ENCODE results near the gene TAS2R30. TPM values are rescaled to one million over a fixed set of nuclear protein-coding genes. Genes with fewer than 3 reads are reported as not detected.

TAS2R30 gene
- polyA plus RNA-seq (2013, experiment 1 of 2): 0.03 TPM
- 0.07 TPM for polyA plus RNA-seq (2013, experiment 2 of 2)

GRCh38 chr12:11134305-11134704 is at the start of gene TAS2R30:
TSS of gene TAS2R30 (minus strand) at chr12:11134644. CDS start at chr12:11134244, 400 bp downstream.
- Histone ChIP-seq H3K9me3 (replicated peaks in 1 of 2; ENCODE audit: control insufficient read depth in 2 of 2, insufficient read depth in 1 of 2, low read depth in 1 of 2, low read length in 2 of 2) (peaks cover 0 to 6% of the 10 kb centered on the region in 2 donors), H3K9ac (ENCODE audit: low read depth, low read length, poor library complexity) (no peak within 1 kb of the TSS), H2BK5ac (ENCODE audit: low read length) (no peak within 1 kb of the TSS), H4K8ac (ENCODE audit: low read depth, low read length) (no peak within 1 kb of the TSS), H4K91ac (ENCODE audit: low read depth, low read length, poor library complexity) (no peak within 1 kb of the TSS), H3K36me3 (replicated peaks in 1 of 2; ENCODE audit: control insufficient read depth in 2 of 2, insufficient read depth in 2 of 2, low read length in 2 of 2) (peaks cover 0 to 17% of the 10 kb centered on the region in 2 donors), H3K14ac (ENCODE audit: low read length) (no peak within 1 kb of the TSS), H3K4me1 (ENCODE audit: control insufficient read depth in 2 of 2, insufficient read depth in 1 of 2, low read depth in 1 of 2, low read length in 2 of 2) (no peaks in the 10 kb centered on the region), H2BK15ac (ENCODE audit: low read length) (no peak within 1 kb of the TSS), H2BK120ac (ENCODE audit: low read depth, low read length) (no peak within 1 kb of the TSS), H3K23ac (ENCODE audit: low read depth, low read length, poor library complexity) (no peak within 1 kb of the TSS), H3K4me2 (ENCODE audit: insufficient read depth, low read length, poor library complexity, severe bottlenecking) (no peak within 1 kb of the TSS), H3K27me3 (ENCODE audit: control insufficient read depth in 3 of 3, insufficient read depth in 3 of 3, low read depth in 1 of 3, low read length in 3 of 3) (no peaks in the 10 kb centered on the region), H3K4me3 (ENCODE audit: low read length in 2 of 2) (no peak within 1 kb of the TSS), H3K27ac (replicated peaks; ENCODE audit: low read length) (no peak within 1 kb of the TSS), H2BK12ac (ENCODE audit: low read length) (no peak within 1 kb of the TSS), H3K4ac (ENCODE audit: low read length) (no peak within 1 kb of the TSS), H2AK5ac (ENCODE audit: low read depth, low read length) (no peak within 1 kb of the TSS), H2AFZ (ENCODE audit: low read length) (no peak within 1 kb of the TSS), H3K18ac (ENCODE audit: low read length) (no peak within 1 kb of the TSS), H3K79me1 (ENCODE audit: low read depth, low read length) (peaks cover 9% of the 10 kb centered on the region)
- WGBS, 2 donors (ENCODE audit: extremely low coverage in 2 of 2, insufficient read length in 2 of 2, insufficient replicate concordance in 1 of 2): no CpG with 5 or more reads among the region's 3 CpGs
- no peak for DNase-seq (ENCODE audit: low spot score)

- no peak overlapping the region for H3K14ac ChIP-seq (ENCODE audit: low read length)
- H3K4me1 ChIP-seq (ENCODE audit: control insufficient read depth in 2 of 2, insufficient read depth in 1 of 2, low read depth in 1 of 2, low read length in 2 of 2): no peaks in the 10 kb centered on the region
- no peak overlapping the region for H2BK15ac ChIP-seq (ENCODE audit: low read length)
- H3K9ac ChIP-seq (ENCODE audit: low read depth, low read length, poor library complexity): no peak overlapping the region
- no peak overlapping the region for H3K18ac ChIP-seq (ENCODE audit: low read length)
- no peak overlapping the region for H2AFZ ChIP-seq (ENCODE audit: low read length)
- H2BK12ac ChIP-seq (ENCODE audit: low read length): no peak overlapping the region
- no peak overlapping the region for H2AK5ac ChIP-seq (ENCODE audit: low read depth, low read length)
- no peak overlapping the region for H2BK120ac ChIP-seq (ENCODE audit: low read depth, low read length)
- no peak overlapping the region for H4K91ac ChIP-seq (ENCODE audit: low read depth, low read length, poor library complexity)
- H3K23ac ChIP-seq (ENCODE audit: low read depth, low read length, poor library complexity): no peak overlapping the region
- no peaks in the 10 kb centered on the region for H3K36me3 ChIP-seq (replicated peaks in 1 of 2; ENCODE audit: control insufficient read depth in 2 of 2, insufficient read depth in 2 of 2, low read length in 2 of 2)
- no peak overlapping the region for H3K27ac ChIP-seq (replicated peaks; ENCODE audit: low read length)
- no peak overlapping the region for H3K4me3 ChIP-seq (ENCODE audit: low read length in 2 of 2)
- no peaks in the 10 kb centered on the region for H3K9me3 ChIP-seq (replicated peaks in 1 of 2; ENCODE audit: control insufficient read depth in 2 of 2, insufficient read depth in 1 of 2, low read depth in 1 of 2, low read length in 2 of 2)
- H3K4ac ChIP-seq (ENCODE audit: low read length): no peak overlapping the region
- no peak overlapping the region for H2BK5ac ChIP-seq (ENCODE audit: low read length)
- no peaks in the 10 kb centered on the region for H3K27me3 ChIP-seq (ENCODE audit: control insufficient read depth in 3 of 3, insufficient read depth in 3 of 3, low read depth in 1 of 3, low read length in 3 of 3)
- H4K8ac ChIP-seq (ENCODE audit: low read depth, low read length): no peak overlapping the region
- H3K4me2 ChIP-seq (ENCODE audit: insufficient read depth, low read length, poor library complexity, severe bottlenecking): no peak overlapping the region
- DNase-seq (ENCODE audit: low spot score): no peak
- H3K79me1 ChIP-seq (ENCODE audit: low read depth, low read length): no peaks in the 10 kb centered on the region
Observed at GRCh38 chr12:11183011-11183410, 48.6 kb upstream of the TAS2R30 start.

- Histone ChIP-seq H3K4me2 (ENCODE audit: insufficient read depth, low read length, poor library complexity, severe bottlenecking) (no peak overlapping the region), H3K9ac (ENCODE audit: low read depth, low read length, poor library complexity) (no peak overlapping the region), H2AK5ac (ENCODE audit: low read depth, low read length) (no peak overlapping the region), H3K9me3 (replicated peaks in 1 of 2; ENCODE audit: control insufficient read depth in 2 of 2, insufficient read depth in 1 of 2, low read depth in 1 of 2, low read length in 2 of 2) (no peaks in the 10 kb centered on the region), H3K27ac (replicated peaks; ENCODE audit: low read length) (no peak overlapping the region), H2BK120ac (ENCODE audit: low read depth, low read length) (no peak overlapping the region), H3K27me3 (ENCODE audit: control insufficient read depth in 3 of 3, insufficient read depth in 3 of 3, low read depth in 1 of 3, low read length in 3 of 3) (no peaks in the 10 kb centered on the region), H2BK12ac (ENCODE audit: low read length) (no peak overlapping the region), H3K4ac (ENCODE audit: low read length) (no peak overlapping the region), H3K23ac (ENCODE audit: low read depth, low read length, poor library complexity) (no peak overlapping the region), H2BK5ac (ENCODE audit: low read length) (no peak overlapping the region), H4K8ac (ENCODE audit: low read depth, low read length) (no peak overlapping the region), H3K4me3 (ENCODE audit: low read length in 2 of 2) (no peak overlapping the region), H3K4me1 (ENCODE audit: control insufficient read depth in 2 of 2, insufficient read depth in 1 of 2, low read depth in 1 of 2, low read length in 2 of 2) (no peaks in the 10 kb centered on the region), H3K79me1 (ENCODE audit: low read depth, low read length) (no peaks in the 10 kb centered on the region), H4K91ac (ENCODE audit: low read depth, low read length, poor library complexity) (no peak overlapping the region), H3K36me3 (replicated peaks in 1 of 2; ENCODE audit: control insufficient read depth in 2 of 2, insufficient read depth in 2 of 2, low read length in 2 of 2) (no peaks in the 10 kb centered on the region), H3K18ac (ENCODE audit: low read length) (no peak overlapping the region), H2BK15ac (ENCODE audit: low read length) (no peak overlapping the region), H3K14ac (ENCODE audit: low read length) (no peak overlapping the region), H2AFZ (ENCODE audit: low read length) (no peak overlapping the region)
- DNase-seq (ENCODE audit: low spot score): no peak
Observed at GRCh38 chr12:11182529-11182928, 48.1 kb upstream of the TAS2R30 start.

GRCh38 chr12:11178250-11178649 is 43.8 kb upstream of the TAS2R30 start:
- no peak overlapping the region for H2BK5ac ChIP-seq (ENCODE audit: low read length)
- H3K4me2 ChIP-seq (ENCODE audit: insufficient read depth, low read length, poor library complexity, severe bottlenecking): no peak overlapping the region
- H2BK12ac ChIP-seq (ENCODE audit: low read length): no peak overlapping the region
- H3K27ac ChIP-seq (replicated peaks; ENCODE audit: low read length): no peak overlapping the region
- H4K8ac ChIP-seq (ENCODE audit: low read depth, low read length): no peak overlapping the region
- no peak overlapping the region for H3K18ac ChIP-seq (ENCODE audit: low read length)
- no peak overlapping the region for H3K4ac ChIP-seq (ENCODE audit: low read length)
- H3K14ac ChIP-seq (ENCODE audit: low read length): no peak overlapping the region
- no peak overlapping the region for H3K23ac ChIP-seq (ENCODE audit: low read depth, low read length, poor library complexity)
- H2AK5ac ChIP-seq (ENCODE audit: low read depth, low read length): no peak overlapping the region
- H3K79me1 ChIP-seq (ENCODE audit: low read depth, low read length): no peaks in the 10 kb centered on the region
- H3K27me3 ChIP-seq (ENCODE audit: control insufficient read depth in 3 of 3, insufficient read depth in 3 of 3, low read depth in 1 of 3, low read length in 3 of 3): no peaks in the 10 kb centered on the region
- no CpG with 5 or more reads among the region's 1 CpG for WGBS, 2 donors (ENCODE audit: extremely low coverage in 2 of 2, insufficient read length in 2 of 2, insufficient replicate concordance in 1 of 2)
- peaks cover 0 to 13% of the 10 kb centered on the region in 2 donors for H3K36me3 ChIP-seq (replicated peaks in 1 of 2; ENCODE audit: control insufficient read depth in 2 of 2, insufficient read depth in 2 of 2, low read length in 2 of 2)
- H3K4me1 ChIP-seq (ENCODE audit: control insufficient read depth in 2 of 2, insufficient read depth in 1 of 2, low read depth in 1 of 2, low read length in 2 of 2): no peaks in the 10 kb centered on the region
- no peak overlapping the region for H3K4me3 ChIP-seq (ENCODE audit: low read length in 2 of 2)
- DNase-seq (ENCODE audit: low spot score): no peak
- no peak overlapping the region for H4K91ac ChIP-seq (ENCODE audit: low read depth, low read length, poor library complexity)
- H2BK120ac ChIP-seq (ENCODE audit: low read depth, low read length): no peak overlapping the region
- H2AFZ ChIP-seq (ENCODE audit: low read length): no peak overlapping the region
- peaks cover 0 to 3% of the 10 kb centered on the region in 2 donors for H3K9me3 ChIP-seq (replicated peaks in 1 of 2; ENCODE audit: control insufficient read depth in 2 of 2, insufficient read depth in 1 of 2, low read depth in 1 of 2, low read length in 2 of 2)
- H3K9ac ChIP-seq (ENCODE audit: low read depth, low read length, poor library complexity): no peak overlapping the region
- no peak overlapping the region for H2BK15ac ChIP-seq (ENCODE audit: low read length)

Measured in neuronal stem cell (in vitro differentiated cells).